Choroid plexus epithelial cell (primary cell): Measurements from ENCODE around the gene PHACTR1.

ENCODE experiments used
- DNase-seq: peaks from one replicate; pipeline ENCODE4 v3.0.0-alpha.2; 2010; ENCODE audit warnings: low read depth
- H3K4me3 ChIP-seq: 2 replicates; pipeline ENCODE4 v1.5.1; 2011; ENCODE audit warnings: low read depth, mild to moderate bottlenecking, control low read depth, low read length, moderate library complexity
- TF ChIP-seq, protein P1 (sequence below): conservative IDR thresholded peaks from 2 replicates; pipeline ENCODE4 v1.5.1; 2011; ENCODE audit warnings: low read depth, mild to moderate bottlenecking, control low read depth, inconsistent platforms, low read length, moderate library complexity

PHACTR1 gene

DNA sequence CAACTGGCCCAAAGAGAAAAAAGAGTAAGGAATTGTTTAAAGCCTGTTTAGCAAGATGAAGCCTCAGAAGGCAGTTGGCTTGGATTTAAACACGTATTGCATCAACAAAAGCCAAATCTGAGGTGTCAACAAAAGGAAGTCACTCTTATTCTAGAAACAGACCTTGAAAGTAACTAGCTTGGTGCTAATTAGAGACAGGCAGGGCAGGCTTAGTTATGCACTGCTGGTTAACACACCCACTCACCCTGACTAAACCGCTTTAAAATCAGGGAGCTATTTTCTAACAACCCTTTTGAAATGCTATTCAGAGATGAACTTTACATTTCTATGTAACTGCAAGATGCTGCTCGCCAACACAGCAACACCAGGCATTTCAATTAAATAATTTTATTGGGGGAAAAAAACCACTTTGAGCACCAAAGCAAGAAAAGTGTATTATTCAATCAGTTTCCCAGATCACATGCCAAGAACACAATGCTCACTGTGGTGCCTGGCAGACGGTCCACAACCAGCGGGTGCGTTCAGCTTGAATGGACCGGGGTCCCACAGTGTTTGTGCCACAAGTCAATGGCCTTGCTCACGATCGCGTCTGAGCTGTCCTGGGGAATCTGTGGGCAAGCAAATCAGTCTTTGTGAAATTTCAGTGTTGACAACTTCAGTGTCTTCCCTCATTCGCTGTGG is 588.2 kb downstream of the PHACTR1 start:
- no peak overlapping the region for H3K4me3 ChIP-seq
- TF ChIP-seq, protein P1, sequence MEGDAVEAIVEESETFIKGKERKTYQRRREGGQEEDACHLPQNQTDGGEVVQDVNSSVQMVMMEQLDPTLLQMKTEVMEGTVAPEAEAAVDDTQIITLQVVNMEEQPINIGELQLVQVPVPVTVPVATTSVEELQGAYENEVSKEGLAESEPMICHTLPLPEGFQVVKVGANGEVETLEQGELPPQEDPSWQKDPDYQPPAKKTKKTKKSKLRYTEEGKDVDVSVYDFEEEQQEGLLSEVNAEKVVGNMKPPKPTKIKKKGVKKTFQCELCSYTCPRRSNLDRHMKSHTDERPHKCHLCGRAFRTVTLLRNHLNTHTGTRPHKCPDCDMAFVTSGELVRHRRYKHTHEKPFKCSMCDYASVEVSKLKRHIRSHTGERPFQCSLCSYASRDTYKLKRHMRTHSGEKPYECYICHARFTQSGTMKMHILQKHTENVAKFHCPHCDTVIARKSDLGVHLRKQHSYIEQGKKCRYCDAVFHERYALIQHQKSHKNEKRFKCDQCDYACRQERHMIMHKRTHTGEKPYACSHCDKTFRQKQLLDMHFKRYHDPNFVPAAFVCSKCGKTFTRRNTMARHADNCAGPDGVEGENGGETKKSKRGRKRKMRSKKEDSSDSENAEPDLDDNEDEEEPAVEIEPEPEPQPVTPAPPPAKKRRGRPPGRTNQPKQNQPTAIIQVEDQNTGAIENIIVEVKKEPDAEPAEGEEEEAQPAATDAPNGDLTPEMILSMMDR, result no peak
- peak; percentile 27 for DNase-seq

DNA sequence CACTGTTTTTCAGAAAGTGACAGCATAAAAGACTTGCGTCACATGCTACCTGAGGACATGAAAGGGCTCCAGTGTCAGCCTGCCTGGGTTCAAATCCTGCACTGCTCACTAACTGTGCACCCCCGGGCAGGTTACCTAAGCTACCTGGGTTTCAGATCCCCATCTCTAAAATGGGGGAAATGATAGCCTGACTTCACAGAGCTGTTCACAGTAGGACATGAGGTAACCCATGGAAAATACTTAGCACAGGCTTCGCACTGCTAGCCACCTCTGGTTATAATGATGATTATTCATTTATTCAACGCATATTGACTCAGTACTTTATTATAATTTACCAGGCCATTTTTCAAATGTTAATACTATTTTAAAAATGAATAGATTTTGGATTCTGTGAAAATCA is 588.7 kb downstream of the PHACTR1 start:
- no peak overlapping the region for H3K4me3 ChIP-seq
- DNase-seq, result no peak
- TF ChIP-seq, protein P1, result no peak

DNA sequence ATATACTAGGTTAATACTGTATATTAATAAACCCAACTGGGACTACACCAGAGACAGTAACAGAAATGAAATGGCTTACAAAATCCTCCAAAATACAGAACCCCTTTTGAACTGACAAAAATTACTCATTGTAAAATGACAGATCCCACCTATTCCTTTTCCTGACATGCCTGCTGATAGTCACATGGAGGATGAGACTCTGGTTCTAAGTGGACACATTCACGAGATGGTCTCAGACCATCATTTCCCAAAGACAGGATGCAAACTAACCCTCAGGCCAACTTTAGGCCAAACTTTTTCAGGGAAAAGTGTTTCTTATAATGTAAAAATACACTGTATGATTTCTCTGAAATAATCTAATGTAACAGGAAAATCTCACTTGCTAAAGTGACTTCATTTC is 589.2 kb downstream of the PHACTR1 start:
- TF ChIP-seq, protein P1, result no peak
- H3K4me3 ChIP-seq, result no peak overlapping the region
- no peak for DNase-seq

DNA sequence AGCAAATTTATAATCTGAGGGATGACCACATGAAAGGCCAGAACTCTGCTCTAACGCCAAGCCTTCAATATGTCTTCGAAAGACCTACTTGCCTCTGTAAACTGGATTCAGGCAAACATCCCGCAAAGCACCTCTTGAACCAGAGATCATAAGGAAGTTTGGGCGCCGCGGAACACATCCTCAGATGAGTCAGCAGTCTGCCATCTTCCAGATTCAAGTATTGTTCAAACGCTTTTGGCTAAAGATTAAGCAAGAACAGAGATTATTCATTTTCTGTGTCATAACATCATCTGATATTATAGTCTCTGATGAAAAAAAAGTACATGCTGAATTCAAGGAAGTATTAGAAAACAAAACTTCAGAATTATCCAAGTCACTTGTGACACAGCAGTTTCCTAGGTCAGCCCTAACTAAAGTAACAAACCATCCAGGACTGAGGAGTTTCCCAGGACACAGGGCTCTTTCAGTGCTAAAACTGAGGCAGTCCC is 591.0 kb downstream of the PHACTR1 start:
- TF ChIP-seq, protein P1, result no peak
- H3K4me3 ChIP-seq, result no peak overlapping the region
- peak; percentile 93 for DNase-seq

DNA sequence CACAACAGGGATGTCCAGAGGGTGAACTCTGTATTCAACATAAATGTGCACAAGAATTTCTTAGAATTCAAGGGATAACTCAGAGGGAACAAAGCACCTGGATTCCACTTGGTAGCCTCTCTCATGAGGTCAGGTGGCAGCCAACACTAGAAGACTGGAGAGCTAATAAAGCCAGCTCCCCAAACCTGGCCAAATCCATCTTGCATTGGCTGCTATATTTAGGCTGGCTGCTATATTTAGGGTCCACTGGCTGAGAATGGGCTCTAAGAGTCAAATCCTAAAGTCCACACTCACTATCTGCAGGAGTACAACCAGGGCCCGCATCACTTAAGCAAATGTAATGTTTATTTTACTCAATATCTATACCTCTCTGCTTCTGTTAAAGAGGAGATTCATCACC is 591.8 kb downstream of the PHACTR1 start:
- no peak overlapping the region for H3K4me3 ChIP-seq
- TF ChIP-seq, protein P1, result no peak
- no peak for DNase-seq

DNA sequence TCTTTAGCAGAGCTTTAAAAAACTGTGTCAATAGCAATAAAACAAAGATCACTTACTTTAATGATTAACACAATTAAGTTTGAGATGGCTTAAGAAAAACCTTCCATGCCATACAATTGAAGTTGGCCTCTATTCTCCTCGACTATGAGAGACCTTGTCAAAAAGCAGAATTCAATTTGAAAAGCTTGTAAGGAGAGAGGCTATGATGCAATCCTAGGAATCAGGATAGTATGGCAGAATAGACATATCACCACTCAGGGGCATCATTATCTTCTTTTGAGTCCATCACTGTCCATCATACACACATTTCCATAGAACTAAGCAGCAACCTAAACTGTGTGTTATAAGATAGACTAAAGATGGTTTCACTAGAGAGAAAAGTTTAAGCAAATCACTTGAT is 594.6 kb downstream of the PHACTR1 start:
- H3K4me3 ChIP-seq, result no peak overlapping the region
- TF ChIP-seq, protein P1, result no peak

DNA sequence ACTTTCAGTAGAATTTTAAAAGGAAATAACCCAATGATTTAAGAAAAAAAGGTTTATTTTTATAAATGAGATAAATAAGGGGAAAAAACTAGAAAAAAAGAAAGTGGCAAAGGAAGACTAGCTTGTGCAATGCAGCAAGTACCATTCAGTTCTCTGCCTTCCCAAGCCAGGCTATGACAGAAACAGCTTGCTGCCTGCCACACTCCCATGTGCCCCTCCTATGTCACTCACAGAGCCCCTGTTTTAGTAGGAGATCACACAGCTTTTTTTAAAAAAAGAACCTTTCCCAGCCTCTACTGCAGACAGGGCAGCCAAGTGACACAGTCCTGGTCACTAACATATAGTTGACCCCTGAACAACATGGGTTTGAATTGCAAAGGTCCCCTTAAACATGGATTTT is 598.2 kb downstream of the PHACTR1 start:
- no peak for DNase-seq
- H3K4me3 ChIP-seq, result no peak overlapping the region
- TF ChIP-seq, protein P1, result no peak

More for the DNA sequence above, 594.6 kb downstream of the PHACTR1 start:
- no peak for DNase-seq
